ENCODE data around the gene PDZD2.
A peak's percentile ranks its signal among the peaks of the same experiment; 100 is the strongest.

PDZD2 gene

DNA sequence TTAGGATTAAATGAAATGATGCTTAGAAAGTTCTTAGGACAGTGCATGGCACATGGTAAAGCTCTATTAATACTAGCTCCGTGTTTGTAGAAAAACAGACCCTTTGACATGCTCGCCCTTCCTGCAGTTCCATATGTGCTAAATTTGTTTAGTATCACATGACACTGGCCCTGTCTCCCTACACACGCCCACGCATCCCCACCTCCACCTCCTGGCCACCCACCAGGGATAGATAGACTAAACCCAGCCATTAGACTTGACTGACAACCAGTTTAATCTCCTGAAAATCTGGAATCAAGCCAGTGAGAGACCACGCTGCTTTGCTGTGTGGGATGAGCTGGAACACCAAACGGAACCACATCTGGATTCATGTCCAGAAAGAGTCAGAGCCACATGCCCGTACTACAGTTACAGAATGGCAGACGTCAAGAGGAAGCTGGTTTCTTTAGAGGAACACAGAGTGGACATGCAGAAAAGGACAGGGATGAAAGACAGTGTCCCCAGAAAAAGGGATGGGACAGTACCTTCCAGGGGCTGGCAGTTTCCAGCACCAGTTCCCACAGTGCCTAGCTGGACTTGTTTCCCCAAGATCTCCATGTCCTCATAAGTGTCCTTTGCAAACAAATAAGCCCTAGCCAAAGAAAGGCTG, 186.1 kb downstream of the PDZD2 start:
- DNase-seq (ENCODE audit: low spot score): no peak

DNA sequence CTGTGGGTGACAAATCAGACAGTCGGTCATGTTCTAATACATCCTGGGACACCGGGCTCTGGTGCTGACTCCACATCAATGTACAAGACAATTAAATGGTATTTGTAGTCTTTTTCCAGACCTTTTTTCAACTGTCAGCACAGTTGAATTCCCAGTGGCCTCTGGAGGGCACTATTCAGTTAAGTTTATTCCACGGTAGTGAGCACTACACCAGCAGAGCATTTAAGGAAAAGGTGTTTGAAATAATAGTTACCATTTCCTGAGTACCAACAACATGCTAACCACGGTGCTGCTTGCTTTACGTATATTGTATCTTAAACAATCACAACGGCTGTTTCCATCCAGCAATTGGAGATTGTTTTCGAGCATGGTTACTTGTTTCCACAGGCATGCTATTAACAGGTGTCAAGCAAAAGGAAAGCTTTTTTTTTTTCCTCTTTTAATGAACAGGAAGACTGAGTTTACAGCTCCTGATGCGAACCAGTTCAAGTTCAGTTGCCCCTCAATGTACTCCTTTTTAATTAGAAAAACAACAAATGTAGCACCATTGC, 186.7 kb downstream of the PDZD2 start:
- DNase-seq (ENCODE audit: low spot score): peak; percentile 54

DNA sequence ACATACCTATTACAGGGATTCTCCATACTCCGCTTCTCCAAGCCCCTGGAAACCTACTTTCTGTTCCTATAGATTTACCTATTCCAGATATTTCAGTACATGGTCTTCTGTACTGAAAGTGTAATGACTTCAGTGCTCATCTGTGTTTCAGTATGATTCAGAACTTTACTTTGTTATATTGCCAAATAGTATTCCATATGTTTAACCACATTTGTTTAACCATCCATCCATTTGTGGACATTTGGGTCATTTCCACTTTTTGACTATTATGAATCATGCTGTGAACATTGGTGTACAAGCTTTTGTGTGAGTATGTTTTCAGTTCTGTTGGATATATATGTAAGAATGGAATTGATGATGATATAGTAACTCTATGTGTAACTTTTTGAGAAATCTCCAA, 188.9 kb downstream of the PDZD2 start:
- DNase-seq (ENCODE audit: low spot score): no peak

DNA sequence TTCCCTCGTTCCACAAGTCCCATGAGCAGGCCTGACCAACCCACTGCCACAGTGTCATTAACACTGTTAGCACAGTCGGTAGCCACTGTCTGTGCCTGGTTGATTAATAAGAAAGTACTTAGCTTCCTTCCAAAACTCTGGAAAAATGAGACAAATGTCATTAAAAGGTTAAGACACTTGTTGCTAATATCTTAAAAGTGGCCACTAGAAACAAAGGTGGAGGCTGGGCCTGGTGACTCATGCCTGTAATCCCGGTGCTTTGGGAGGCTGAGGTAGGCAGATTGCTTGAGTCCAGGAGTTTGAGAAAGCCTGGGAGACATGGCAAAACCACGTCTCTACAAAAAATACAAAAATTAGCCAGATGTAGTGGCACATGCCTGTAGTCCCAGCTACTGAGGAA, 194.0 kb downstream of the PDZD2 start:
- DNase-seq (ENCODE audit: low spot score): no peak

GRCh38 chr5:31833710-31834109, 194.8 kb downstream of the PDZD2 start:
- no peak for DNase-seq (ENCODE audit: low spot score)

DNA sequence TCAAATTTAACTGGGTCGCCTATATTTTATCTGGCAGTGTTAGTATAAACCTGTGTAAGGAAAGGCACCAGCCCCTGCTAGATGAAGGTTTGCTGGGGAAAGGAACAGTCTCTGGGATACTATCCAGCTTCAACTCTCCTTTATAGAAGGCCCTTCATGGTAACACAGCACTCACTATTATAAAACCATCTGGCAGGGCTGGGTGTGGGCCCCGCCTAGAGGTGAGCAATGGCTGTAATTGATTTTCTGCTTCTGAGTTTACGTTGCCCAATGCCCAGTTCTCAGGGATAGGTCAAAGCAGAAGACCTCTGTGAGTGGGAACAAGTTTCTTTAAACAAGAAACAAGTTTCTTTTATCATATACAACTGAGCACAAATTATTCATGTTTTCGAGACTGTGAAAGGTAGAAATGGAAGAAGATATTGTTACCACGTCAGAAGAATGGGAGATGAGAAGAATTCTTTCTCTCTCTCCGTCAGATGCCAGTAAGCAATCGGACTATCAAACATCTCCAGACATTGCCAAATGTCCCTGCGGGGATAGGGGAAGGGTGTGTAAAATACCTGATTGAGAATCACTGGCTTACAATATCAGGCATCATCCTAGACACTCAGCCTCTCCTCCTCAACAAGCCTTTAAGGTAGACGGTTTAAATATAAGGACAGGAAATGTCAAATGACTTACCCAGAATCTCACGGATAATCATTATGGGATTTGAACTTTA, 205.9 kb downstream of the PDZD2 start:
- DNase-seq (ENCODE audit: low spot score): no peak

- no peak for DNase-seq (ENCODE audit: low spot score)
Observed at GRCh38 chr5:31845361-31845760, 206.4 kb downstream of the PDZD2 start.

- no peak for DNase-seq (ENCODE audit: low spot score)
Observed at GRCh38 chr5:31846934-31847333, 208.0 kb downstream of the PDZD2 start.

DNA sequence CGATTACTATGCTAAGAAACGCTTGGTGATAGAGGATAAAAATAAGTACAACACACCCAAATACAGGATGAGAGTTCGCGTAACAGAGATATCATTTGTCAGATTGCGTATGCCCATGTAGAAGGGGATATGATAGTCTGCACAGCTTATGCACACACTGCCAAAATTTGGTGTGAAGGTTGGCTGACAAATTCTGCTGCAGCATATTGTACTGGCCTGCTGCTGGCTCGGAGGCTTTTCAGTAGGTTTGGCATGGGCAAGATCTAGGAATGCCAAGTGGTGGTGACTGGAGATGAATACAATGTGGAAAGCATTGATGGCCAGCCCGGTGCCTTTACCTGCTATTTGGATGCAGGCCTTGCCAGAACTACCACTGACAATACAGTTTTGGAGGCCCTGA, 208.4 kb downstream of the PDZD2 start:
- no peak for DNase-seq (ENCODE audit: low spot score)

- DNase-seq (ENCODE audit: low spot score): no peak
Observed at GRCh38 chr5:31850981-31851689, 212.2 kb downstream of the PDZD2 start.

- no peak for DNase-seq (ENCODE audit: low spot score)
Observed at GRCh38 chr5:31853398-31854135, 214.6 kb downstream of the PDZD2 start.

DNA sequence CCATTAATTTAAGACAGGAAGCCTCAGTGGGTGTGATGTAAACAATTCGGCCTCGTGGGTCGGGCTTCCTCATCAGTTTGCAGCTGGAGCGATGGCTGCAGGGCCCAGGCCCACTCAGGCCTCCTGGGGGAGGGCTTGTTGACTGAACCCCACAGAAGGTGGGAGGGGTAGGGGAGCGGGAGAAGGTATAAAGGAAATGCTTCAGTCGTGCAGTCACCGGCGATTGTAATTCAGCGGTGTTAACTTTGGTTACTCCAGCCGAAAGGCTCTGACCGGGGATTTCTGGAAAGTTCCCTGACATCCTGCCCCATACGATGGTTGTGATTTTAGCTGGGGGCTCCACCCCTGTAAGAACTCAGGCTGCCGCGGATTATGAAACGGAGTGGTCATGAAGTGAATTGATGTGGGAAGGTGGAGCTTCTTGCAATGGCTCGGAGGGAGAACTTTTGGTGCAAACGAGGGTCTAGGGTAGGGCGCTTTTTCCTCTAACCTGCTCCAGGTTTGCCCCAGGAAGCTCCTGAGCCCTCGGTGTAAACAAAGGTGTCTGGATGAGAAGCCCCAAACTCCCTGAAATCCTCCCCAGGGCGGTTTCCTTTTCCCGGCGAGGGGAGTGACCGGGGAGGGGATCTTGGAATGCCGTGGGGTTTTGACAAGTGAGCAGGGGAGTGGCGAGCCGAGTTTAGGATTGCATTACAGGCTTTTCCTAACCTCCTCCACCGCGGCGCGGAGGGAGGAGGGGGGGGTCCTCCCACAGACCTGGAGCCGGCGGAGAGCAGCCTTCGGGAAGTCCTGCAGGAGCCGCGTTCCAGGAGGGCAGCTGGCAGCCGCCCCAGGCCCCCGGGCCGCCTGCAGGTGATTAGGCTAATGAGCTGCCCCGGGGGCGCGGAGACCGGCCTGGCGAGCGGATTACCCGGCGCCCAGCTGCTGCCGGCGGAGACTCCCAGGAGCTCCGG, 215.5 kb downstream of the PDZD2 start:
- DNase-seq (ENCODE audit: low spot score): peak; percentile 43

DNA sequence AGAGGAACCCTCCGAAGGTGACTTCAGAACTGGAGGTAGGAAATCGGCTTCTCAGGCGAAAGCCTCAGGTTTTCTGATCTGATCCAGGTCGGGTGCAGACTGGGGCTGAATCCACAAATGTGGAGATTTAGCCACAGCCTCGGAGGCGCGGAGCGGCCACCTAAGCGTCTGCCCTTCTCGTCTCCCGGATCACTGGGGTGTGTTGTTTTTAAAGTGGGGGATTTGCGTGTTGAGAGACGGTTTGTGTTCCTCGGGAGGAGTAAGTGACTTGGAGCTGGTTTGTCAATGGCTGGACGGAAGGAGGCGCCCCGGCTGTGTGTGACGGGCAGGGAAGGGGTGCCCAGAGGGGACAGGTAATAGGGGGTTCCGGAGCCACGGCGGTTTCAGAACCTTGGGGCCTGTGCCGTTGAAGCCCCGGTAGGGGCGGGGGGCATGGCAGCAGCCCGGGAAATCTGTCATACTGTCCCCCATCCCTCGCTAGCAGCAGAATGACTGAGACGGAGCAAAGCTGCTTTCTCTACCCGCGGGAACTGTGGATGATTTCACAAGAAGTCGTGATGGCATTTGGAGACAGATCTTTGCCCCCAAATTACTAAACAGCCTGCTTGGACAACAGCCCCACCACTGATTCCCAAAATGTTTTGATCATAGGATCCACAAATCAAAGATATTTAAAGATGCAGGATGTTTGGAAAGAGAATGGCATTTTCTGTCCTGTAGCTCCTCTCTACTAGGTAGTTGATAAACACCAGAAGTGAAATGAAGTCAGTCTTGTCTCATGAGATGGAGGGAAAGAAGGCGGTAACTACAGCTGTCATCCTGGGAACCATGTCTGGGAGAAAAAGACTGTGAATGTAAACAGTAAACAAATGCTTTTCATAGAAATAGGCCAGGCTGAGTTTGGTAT, 216.5 kb downstream of the PDZD2 start:
- no peak for DNase-seq (ENCODE audit: low spot score)

DNA sequence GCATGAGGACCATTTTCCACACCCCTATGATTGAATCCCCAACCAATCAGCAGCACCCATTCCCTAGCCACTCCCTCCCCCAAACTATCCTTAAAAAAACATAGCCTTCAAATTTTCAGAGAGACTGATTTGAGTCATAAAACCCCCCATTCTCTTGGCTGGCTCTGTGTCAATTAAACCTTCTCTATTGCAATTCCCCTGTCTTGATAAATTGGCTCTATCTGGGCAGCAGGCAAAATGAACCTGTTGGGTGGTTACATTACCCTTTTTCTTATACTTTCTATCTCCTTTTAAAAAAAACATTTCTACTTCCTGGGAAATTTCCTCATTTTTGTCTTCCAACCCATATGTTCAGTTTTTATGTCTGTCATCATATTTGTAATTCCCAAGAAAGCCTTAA, 220.2 kb downstream of the PDZD2 start:
- no peak for DNase-seq (ENCODE audit: low spot score)

- DNase-seq (ENCODE audit: low spot score): no peak
Observed at GRCh38 chr5:31860278-31860677, 221.3 kb downstream of the PDZD2 start.

DNA sequence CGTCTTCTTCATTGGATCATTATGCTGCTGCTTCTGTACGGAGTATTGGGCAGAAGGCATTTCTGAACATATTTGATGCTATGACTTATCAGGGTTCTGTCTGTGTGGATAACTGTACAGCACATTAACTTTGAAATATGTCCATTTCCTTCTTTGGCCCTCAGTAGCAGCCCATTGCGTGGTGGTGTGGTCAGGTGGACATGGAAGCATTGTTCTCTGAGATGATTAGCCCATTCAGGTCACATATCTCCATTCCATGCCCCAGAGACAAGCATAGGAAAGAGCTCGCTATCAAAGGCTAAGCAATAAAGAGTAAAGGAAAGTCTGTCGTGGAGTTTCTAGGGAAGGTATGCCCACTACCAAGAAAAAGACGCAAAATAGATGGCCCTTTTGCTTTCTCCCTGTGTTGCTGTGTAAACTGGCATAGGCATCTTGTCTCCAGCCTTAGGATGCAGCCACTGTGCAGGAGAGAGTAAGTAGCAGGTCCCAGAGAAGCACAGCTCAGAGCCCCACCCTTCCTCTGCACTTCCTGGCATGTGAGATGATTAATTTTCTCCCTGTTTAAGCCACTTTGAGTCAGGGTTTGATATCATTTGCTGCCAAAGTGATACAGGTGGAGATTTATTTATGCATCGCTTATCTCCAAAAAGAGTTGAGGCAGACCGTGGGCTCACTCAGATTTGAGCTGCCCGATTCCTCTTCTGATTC, 221.9 kb downstream of the PDZD2 start:
- DNase-seq (ENCODE audit: low spot score): peak; percentile 51

- DNase-seq (ENCODE audit: low spot score): peak; percentile 49
Observed at GRCh38 chr5:31861601-31862000, 222.7 kb downstream of the PDZD2 start.

DNA sequence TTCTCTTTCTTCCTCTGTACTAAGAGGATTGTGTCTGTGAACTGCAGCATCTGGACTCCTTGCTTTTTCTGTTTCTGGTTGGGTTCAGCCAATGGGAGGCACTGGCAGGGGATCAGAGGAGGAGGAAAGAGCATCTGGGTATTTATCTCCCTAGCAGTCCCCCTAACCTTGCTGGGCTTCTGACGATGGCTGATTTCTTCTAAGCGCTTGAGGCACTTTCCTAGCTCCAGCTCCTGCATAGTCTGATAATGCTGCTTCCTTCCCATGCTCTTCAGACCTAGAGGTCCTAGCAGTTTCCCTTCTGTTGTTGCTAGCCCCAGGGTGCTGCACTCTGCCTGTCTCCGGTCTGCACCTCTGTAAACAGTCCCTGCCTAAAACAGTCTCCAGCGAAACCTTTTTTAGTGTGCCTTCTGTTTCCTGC, 225.1 kb downstream of the PDZD2 start:
- DNase-seq (ENCODE audit: low spot score): no peak

GRCh38 chr5:31866166-31866565, 227.2 kb downstream of the PDZD2 start:
- DNase-seq (ENCODE audit: low spot score): no peak
